Germinal center (tissue), 1 donor: ENCODE data around the gene PPP2R5D.
"Not testable (repeated sequence)": the region's sequence is repeated elsewhere in the genome, so short reads cannot be mapped to it uniquely, and the experiment has no call there.

Experiments
- DNase-seq: peaks from one replicate; pipeline ENCODE4 v3.0.0; 2012; ENCODE audit warnings: mixed read lengths, low spot score

The PPP2R5D gene

DNA sequence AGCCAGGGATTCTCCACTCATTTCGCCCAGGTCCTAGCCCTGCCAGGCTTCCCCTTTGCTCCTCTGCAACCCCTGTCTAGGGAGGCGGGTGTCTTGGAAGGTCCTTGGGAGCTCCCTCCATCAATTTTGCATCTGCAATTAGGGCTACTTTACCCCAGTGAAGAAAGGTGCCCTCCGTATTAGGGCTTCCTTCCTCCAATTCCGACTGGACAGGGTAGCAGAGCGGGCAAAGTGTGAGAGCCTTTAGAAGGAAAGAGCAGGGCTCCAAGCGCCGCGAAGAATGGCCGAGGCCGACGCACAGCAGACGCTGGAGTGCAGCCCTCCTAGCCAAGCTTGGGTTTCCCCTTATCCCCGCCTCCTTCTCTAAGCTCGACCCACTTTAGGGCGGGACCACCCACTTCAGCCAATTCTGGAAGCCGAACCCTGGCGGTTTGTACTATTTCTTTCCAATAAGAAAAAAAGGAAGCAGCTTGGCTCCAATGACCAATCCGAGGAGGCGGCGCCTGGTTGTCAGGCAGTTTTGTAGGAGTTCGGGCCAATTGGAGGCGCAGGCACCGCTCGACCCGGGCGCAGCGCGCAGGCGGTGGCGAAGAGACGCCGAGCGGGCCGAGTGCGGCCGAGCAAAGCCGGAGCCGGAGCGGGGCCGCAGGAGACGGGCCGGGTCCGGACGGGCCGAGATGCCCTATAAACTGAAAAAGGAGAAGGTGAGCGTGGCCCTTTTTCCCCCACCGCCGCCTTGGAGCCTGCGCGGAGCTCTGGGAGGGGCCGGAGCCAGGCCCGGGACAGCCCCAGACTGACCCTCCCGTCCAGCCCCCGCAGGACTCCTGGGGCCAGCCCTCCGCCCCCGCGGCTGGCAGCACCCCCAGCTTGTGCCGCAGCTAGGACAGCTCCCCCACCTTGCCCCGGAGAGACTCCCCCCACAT, at the start of gene PPP2R5D:
TSS of gene PPP2R5D (plus strand) at position 570 of the 923 bp plus-strand sequence. CDS start at position 678, 108 bp downstream.
- peak; percentile 97 for DNase-seq

DNA sequence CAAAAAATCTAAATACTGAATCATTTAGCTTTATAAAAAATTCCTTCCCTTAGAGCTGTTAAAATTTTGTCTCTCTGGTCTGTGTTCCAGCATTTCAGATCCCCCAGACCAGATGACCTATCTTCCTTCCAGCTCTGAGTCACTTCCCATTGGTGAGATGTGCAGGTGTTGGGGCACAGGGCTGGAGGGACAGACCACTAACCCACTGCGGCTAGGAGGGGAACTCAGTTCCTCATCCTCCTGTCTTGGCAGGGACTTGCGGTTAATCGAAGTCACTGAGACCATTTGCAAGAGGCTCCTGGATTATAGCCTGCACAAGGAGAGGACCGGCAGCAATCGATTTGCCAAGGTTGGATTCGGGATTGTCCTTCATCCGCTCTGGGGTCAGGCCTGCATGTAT, 49.0 kb upstream of the PPP2R5D start:
- DNase-seq: no peak

DNA sequence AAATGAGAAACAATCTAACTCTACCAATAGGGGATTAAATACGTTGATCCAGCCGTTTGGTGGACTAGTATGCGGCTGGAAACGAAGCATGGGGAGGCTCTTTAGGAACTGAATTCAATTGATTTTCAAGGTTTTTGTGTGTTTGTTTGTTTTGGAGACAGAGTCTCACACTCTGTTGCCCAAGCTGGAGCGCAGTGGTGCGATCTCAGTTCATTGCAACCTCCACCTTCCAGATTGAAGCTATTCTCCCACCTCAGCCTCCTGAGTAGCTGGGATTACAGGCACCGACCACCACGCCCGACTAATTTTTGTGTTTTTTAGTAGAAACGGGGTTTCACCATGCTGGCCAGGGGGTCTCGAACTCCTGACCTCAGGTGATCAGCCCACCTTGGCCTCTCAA, 48.0 kb upstream of the PPP2R5D start:
- no peak for DNase-seq

DNA sequence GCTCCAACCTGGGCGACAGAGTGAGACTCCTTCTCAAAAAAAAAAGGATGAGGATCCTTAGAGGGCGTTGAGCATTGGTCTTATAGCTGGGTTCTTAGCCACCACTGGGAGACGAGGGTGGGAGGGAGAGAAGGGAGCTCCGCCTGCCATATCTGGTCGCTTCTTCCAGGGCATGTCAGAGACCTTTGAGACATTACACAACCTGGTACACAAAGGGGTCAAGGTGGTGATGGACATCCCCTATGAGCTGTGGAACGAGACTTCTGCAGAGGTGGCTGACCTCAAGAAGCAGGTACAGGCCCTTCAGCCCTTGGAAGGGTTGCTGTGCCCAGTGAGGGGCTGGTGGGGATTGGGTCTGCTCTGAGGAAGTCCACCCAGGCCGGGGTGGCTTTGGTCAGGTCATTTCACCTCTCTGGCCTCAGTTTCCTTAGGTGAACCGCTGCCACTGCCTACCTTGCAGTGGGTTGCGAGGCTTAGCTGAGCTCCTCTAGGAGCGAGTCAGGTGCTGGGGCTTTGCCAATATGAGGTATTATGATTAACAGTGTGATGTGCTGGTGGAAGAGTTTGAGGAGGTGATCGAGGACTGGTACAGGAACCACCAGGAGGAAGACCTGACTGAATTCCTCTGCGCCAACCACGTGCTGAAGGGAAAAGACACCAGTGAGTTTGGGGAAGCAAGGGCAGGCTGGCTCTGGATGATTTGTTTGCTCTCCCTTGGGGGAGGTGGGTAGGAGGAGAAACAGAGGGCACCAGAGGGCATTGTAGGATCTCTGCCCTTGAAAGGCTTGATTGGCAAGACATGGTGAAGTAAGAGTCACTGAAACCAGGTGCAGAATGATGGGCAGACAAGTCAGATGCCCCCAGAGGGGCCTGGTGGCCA, 46.6 kb upstream of the PPP2R5D start:
- no peak for DNase-seq

DNA sequence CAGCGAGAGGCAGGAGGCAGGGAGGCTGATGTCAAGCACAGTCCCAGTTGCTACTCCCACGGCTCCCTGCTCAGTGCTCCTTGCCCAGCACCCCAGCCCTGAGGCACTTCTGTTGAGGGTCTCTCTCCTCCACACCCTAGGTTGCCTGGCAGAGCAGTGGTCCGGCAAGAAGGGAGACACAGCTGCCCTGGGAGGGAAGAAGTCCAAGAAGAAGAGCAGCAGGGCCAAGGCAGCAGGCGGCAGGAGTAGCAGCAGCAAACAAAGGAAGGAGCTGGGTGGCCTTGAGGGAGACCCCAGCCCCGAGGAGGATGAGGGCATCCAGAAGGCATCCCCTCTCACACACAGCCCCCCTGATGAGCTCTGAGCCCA, 46.0 kb upstream of the PPP2R5D start:
- no peak for DNase-seq

DNA sequence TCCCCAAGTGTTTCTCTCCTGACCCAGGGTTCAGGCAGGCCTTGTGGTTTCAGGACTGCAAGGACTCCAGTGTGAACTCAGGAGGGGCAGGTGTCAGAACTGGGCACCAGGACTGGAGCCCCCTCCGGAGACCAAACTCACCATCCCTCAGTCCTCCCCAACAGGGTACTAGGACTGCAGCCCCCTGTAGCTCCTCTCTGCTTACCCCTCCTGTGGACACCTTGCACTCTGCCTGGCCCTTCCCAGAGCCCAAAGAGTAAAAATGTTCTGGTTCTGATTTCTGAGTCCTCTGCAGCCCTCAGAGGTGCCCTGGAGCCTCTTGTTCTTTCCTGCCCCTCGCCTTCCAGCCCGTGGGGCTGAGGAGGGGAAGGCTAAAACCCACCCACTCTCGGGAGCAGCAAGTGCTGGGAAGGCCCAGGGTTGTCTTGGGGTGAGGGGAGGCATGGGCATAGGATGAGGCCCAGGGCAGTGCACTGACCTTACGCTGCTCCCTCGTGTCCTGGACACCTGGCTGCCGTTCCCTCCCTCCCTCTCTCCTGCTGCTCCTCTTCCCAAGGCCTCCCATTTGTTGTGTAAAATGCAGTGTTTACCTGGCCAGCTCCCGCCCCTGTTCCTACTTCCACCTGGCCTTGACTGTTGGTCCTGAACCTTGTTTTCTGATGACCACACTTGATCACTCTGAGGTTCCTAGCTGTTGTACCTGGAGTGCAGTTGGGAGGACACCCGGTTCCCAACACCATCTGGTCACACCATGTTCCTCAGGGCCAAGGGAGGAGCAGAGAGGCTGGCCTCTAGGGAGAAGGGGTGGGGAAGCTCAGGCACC, 45.2 kb upstream of the PPP2R5D start:
- no peak for DNase-seq

DNA sequence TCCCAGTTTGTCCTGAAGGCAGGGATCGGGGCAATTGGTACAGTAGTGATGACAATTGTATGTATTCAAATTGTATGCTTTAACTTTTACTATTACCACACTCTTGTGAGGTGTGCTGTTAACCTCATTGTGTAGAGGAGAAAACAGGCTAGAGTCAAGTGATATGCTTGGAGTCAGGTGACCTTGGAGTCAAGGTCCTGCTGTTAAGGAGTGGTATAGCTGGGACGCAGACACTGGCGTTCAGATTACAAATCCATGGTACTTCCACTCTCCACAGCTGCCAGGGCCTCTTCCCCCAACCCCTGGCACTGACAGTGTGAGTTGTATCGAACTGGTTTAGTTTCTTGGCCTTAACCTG, 44.6 kb upstream of the PPP2R5D start:
- DNase-seq: no peak

DNA sequence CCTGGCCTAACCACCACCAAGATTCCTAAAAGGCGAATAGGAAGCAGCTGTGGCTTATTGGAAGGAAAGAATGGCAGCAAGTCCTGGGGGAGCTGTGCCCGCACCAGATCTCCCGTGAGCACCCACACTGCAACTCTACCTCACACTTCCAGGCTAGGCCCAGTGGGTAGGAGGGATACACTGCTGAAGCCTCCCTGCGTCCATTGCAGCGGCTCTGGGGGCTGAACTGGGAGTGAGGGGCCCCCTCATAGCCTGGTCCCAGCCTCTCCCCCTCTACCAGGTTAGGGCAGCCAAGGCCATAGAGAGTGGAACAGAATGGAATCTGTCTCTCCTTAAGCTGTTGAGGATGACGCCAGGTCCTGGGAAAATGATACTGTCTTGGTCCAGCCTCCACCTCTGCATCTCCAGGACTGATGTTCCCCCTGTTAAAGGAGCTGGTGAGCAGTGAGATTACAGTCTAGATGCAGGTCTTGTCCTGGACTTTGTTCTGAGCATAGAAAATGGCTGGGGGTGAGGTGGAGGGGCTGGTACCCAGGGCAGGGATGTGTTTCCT, 43.8 kb upstream of the PPP2R5D start:
- no peak for DNase-seq

DNA sequence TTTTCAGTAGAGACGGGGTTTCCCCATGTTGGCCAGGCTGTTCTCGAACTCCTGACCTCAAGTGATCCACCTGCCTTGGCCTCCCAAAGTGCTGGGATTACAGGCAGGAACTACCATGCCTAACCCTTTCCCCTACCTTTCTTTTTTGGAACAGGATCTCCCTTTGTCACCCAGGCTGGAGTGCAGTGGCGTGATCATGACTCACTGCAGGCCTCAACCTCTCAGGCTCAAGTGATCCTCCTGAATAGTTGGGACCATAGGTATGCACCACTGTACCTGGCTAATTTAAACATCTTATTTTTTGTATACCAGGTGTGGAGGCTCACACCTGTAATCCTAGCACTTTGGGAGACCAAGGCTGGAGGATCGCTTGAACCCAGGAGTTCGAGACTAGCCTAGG, 43.0 kb upstream of the PPP2R5D start:
- DNase-seq: not testable (repeated sequence)

DNA sequence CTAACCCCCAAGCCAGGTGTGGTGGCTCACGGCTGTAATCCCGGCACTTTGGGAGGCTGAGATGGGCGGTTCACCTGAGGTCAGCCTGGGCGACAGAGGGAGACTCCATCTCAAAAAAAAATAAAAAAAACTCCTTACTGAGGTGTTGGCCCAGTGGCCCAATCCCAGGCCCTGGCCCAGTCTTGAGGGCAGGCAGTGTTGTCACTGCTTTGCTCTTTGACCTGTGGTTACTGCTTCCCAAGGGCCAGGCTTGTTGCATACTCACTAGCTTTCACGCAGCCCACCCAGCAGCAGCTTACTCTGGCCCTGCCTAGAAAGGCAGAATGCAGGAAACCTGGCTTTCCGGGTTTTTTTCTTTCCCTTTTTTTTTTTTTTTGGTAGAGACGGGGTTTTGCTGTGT, 41.9 kb upstream of the PPP2R5D start:
- DNase-seq: no peak

DNA sequence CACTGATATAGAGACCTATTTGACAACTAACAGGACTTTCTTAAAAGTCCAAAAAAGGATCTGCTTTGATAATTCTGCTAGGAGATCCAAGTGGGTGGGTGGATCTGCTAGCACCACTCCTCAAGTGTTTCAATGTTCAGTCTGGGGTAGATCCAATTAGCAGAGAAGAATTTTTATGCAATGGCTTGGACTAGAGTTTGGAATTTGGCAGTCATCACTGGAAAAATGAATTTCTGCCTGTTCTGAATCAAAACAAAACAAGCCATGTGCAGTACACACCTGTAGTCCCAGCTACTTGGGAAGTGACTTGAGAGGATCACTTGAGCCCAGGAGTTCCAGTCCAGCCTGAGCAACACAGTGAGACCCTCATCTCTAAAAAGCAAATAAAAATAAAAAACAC, 36.4 kb upstream of the PPP2R5D start:
- no peak for DNase-seq

DNA sequence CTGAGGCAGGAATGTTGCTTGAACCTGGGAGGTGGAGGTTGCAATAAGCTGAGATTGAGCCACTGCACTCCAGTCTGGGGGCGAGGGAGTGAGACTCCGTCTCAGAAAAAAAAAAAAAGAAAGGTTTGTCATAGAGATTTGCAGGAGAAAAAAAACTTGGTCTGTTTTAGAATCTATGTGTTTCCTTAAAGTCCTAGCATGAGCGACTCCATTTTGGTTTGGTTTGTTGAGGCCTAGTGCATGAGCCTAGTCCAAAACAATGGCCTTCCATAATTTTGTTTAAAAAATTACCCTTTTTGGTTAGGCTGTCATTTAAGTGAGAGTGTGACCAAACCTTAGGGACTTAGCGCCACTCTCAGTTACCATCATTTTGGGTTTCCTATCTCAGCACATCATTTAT, 32.0 kb upstream of the PPP2R5D start:
- no peak for DNase-seq

DNA sequence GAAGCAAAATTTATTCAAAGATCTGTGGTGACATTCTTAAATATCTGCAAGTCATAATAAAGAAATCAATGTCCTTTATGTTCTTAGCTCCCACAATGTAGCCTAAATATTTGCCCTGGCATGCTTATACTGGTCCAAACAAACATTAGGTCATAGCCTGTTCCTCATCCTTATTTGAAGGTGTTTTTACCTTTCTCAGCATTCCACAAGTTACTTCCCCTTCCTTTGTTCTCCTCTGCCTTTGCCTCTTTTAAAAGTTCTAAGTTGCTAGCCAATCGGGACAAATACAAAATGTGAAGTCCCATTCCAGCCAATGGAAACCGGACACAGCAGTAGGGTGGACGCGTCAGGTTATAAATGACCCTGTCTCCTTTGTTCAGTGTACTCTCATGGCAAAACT, 30.0 kb upstream of the PPP2R5D start:
- DNase-seq: not testable (repeated sequence)

DNA sequence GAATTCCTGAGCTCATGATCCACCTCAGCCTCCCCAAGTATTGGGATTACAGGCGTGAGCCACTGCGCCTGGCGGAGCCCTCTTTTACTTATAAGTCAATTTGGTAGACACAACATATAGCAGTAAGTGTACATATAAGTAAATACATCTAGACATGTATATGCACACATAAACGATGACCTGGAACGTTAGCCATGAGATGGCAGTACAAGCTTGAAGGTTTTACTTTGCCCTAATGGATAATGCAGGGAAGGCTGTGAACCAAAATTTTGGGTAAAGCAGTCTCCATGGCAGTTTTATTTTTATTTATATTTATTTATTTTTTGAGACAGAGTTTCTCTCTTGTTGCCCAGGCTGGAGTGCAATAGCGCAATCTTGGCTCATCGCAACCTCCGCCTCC, 26.2 kb upstream of the PPP2R5D start:
- DNase-seq: no peak

DNA sequence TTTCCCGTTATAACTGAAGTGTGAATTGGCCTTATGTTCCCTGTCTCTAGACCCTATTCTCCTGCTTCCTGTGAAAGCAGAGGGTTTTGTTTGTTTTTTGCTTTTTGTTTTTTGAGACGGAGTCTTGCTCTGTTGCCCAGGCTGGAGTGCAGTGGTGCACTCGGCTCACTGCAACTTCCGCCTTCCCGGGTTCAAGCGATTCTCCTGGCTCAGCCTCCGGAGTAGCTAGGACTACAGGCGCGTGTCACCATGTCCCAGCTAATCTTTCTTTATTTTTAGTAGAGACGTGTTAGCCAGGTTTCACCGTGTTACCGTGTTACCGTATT, 24.5 kb upstream of the PPP2R5D start:
- DNase-seq: no peak

DNA sequence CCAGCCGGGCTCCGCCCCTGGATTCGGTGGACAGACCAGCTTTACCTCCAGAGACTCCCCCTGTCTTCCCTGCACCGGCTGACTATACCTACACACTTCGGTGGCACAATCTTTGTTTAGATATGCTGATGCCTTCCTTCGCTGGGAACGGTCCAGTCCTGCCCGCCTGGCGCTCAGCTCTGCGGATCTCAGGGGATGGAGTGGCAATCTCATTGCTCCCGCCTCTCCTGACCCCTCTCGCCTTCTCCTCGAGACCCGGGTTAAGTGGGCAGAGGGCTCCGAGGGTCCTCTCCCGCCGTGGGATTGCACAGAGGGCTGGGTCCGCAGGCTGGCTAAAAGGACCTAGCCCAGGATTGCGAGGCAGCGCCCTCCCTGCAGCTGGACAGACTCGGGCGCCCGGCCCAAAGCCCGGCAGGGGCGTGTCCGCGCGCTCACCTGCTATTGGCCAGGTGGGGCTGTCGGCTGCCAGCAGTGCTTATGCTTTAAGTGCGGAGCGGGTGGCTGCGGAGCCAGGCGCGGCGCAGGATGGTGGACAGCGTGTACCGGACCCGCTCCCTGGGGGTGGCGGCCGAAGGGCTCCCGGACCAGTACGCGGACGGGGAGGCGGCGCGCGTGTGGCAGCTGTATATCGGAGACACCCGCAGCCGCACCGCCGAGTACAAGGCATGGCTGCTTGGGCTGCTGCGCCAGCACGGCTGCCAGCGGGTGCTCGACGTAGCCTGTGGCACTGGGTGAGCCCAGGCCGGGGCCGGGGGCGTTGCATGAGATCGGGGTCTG, 23.9 kb upstream of the PPP2R5D start, which contains the start of gene GNMT:
TSS of gene GNMT (plus strand) at position 512 of the 777 bp plus-strand sequence. CDS start at position 526, 14 bp downstream.
- peak; percentile 46 for DNase-seq

DNA sequence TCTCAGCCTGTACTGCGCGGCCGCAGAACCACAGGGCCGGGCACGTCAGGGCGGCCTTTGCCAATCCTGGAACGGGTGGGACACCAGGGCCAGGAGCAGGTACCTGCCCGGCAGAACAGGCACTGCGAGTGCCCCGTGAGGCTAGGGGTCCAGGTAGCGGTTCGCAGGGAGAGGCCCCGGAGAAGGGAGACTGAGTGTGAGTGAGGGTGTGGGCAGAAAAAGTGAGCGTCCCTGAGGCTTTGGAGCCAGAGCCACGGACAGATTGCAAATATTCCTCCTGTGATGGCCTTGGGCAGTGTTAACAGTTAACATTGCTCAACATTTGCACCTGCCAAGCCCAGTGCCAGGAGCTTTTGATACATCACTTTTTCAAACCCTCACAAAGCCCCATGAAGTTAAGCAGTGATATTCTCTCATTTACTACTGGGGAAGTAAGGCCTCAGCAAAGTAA, 23.3 kb upstream of the PPP2R5D start:
- DNase-seq: no peak

DNA sequence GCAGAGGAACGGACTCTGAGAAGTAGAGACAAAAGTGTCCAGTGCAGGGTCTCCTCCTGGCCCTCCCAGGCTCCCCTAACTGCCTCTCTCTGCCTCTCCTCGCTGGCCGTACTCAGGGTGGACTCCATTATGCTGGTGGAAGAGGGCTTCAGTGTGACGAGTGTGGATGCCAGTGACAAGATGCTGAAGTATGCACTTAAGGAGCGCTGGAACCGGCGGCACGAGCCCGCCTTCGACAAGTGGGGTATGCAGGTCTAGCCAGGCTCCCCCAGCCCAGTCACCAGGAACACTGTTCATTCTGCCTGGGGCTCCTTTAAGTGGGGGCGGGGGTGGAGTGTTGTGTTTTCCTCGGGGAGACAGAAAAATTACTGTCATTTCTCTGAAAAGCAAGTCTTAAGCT, 22.3 kb upstream of the PPP2R5D start:
- DNase-seq: no peak

DNA sequence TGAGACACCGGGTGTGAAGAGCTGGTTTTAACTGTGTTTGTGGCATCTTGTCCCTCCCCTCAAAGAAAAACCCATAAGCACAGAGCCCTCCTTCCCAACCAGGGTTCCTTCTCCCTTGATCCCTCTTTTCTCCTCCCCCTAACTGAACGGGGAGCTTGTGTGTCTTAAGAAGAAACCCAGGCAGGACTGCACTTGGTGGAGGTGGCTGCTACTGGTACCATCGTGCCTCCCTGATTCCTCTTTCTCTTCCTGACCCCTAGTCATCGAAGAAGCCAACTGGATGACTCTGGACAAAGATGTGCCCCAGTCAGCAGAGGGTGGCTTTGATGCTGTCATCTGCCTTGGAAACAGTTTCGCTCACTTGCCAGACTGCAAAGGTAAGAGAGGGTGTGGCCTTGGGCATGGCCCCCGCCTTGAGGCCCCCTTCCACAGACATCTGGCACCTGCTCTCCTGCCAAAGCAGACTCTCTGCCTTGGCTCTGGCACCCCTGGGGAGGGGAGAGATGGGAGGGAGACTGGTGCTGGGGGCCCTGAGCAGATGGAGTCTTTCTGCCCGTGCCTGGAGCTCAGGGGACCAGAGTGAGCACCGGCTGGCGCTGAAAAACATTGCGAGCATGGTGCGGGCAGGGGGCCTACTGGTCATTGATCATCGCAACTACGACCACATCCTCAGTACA, 21.7 kb upstream of the PPP2R5D start:
- DNase-seq: no peak

DNA sequence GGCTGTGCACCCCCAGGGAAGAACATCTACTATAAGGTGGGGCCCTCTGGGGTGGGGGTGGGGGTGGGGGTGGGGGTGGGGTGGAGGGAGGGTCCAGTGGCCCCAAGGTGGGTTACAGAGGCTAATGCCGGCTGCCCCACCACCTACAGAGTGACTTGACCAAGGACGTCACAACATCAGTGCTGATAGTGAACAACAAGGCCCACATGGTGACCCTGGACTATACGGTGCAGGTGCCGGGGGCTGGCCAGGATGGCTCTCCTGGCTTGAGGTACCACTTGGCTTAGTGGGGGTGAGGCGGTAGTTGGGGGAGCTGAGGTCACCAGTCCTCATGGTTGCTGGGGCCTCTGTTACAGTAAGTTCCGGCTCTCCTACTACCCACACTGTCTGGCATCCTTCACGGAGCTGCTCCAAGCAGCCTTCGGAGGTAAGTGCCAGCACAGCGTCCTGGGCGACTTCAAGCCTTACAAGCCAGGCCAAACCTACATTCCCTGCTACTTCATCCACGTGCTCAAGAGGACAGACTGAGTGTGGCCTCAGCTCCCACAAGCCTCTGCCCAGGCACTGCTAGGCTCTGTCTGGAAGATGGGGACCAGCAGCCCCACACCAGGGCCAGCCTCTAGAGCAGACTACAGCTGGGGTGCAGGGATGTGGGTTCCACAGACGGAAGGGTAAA, 21.1 kb upstream of the PPP2R5D start:
- no peak for DNase-seq
